ENCODE data around the gene TMEM212. TPM values are rescaled to one million over a fixed set of nuclear protein-coding genes. Genes with fewer than 3 reads are reported as not detected.

Gene TMEM212
- total RNA-seq, 1 experiment from 2014 or later = not detected

- no peak overlapping the region for H3K4me3 ChIP-seq
- no peak overlapping the region for H3K27ac ChIP-seq
- no peak overlapping the region for H3K4me2 ChIP-seq
- no peak overlapping the region for H2AFZ ChIP-seq
- no peaks in the 10 kb centered on the region for H3K9me3 ChIP-seq (ENCODE audit: insufficient read depth, low read depth)
- DNase-seq = no peak
- no peaks in the 10 kb centered on the region for H3K79me2 ChIP-seq (ENCODE audit: low read depth)
- ChIA-PET POLR2A (ENCODE audit: unreplicated experiment) (no interaction called here), CTCF (no interaction called here)
- BruUV-seq (replicated peaks) = no TSS peak
- H3K4me1 ChIP-seq (replicated peaks; ENCODE audit: insufficient read depth) = no peaks in the 10 kb centered on the region
- intact Hi-C loops (cut with micrococcal nuclease; ENCODE audit: unreplicated experiment) = no loop called here
- no peaks in the 10 kb centered on the region for H3K27me3 ChIP-seq (ENCODE audit: insufficient read depth, low read depth)
- no peak for TF ChIP-seq CTCF (conservative IDR thresholded peaks at IDR 0.05)
- no peak for TF ChIP-seq EZH2 (IDR thresholded peaks at IDR 0.05; ENCODE audit: low read depth)
- H3F3A ChIP-seq (ENCODE audit: insufficient read depth, low read depth) = no peaks in the 10 kb centered on the region; the same call in 1 of the 2 replicates
- no peaks in the 10 kb centered on the region for H3K9me2 ChIP-seq (ENCODE audit: insufficient read depth)
- no peaks in the 10 kb centered on the region for H3K36me3 ChIP-seq (ENCODE audit: low read depth)
- no peaks in the 10 kb centered on the region for H4K20me1 ChIP-seq (ENCODE audit: insufficient read depth)
These were observed 38.1 kb downstream of the TMEM212 start for GRCh38 chr3:171881251-171881650.

- no peaks in the 10 kb centered on the region for H4K20me1 ChIP-seq (ENCODE audit: insufficient read depth)
- no peaks in the 10 kb centered on the region for H3K36me3 ChIP-seq (ENCODE audit: low read depth)
- ChIA-PET CTCF (no interaction called here), POLR2A (ENCODE audit: unreplicated experiment) (no interaction called here)
- no peaks in the 10 kb centered on the region for H3K27me3 ChIP-seq (ENCODE audit: insufficient read depth, low read depth)
- no peaks in the 10 kb centered on the region; the same call in 1 of the 2 replicates for H3F3A ChIP-seq (ENCODE audit: insufficient read depth, low read depth)
- no peak overlapping the region for H3K4me2 ChIP-seq
- intact Hi-C loops (cut with micrococcal nuclease; ENCODE audit: unreplicated experiment) = no loop called here
- no peaks in the 10 kb centered on the region for H3K79me2 ChIP-seq (ENCODE audit: low read depth)
- TF ChIP-seq EZH2 (IDR thresholded peaks at IDR 0.05; ENCODE audit: low read depth) = no peak
- no peak for TF ChIP-seq CTCF (conservative IDR thresholded peaks at IDR 0.05)
- no peaks in the 10 kb centered on the region for H3K4me1 ChIP-seq (replicated peaks; ENCODE audit: insufficient read depth)
- H3K9me2 ChIP-seq (ENCODE audit: insufficient read depth) = no peaks in the 10 kb centered on the region
- no peak overlapping the region for H2AFZ ChIP-seq
- no peak overlapping the region for H3K27ac ChIP-seq
- H3K9me3 ChIP-seq (ENCODE audit: insufficient read depth, low read depth) = peaks cover 3% of the 10 kb centered on the region; the same call in 1 of the 2 replicates
- no peak overlapping the region for H3K4me3 ChIP-seq
- no TSS peak for BruUV-seq (replicated peaks)
- DNase-seq = no peak
These were observed 40.2 kb downstream of the TMEM212 start for GRCh38 chr3:171883257-171883892.

GRCh38 chr3:171883893-171884279 is 40.7 kb downstream of the TMEM212 start:
- H3K9me2 ChIP-seq (ENCODE audit: insufficient read depth) = no peaks in the 10 kb centered on the region
- no peak overlapping the region for H2AFZ ChIP-seq
- CTCF ChIA-PET = no interaction called here
- H3F3A ChIP-seq (ENCODE audit: insufficient read depth, low read depth) = no peaks in the 10 kb centered on the region; the same call in 1 of the 2 replicates
- peaks cover 3% of the 10 kb centered on the region; the same call in 1 of the 2 replicates for H3K9me3 ChIP-seq (ENCODE audit: insufficient read depth, low read depth)
- H3K79me2 ChIP-seq (ENCODE audit: low read depth) = no peaks in the 10 kb centered on the region
- POLR2A ChIA-PET (ENCODE audit: unreplicated experiment) = no interaction called here
- no TSS peak for BruUV-seq (replicated peaks)
- H3K4me1 ChIP-seq (replicated peaks; ENCODE audit: insufficient read depth) = no peaks in the 10 kb centered on the region
- intact Hi-C loops (cut with micrococcal nuclease; ENCODE audit: unreplicated experiment) = no loop called here
- no peak for DNase-seq
- H3K4me2 ChIP-seq = no peak overlapping the region
- no peaks in the 10 kb centered on the region for H3K36me3 ChIP-seq (ENCODE audit: low read depth)
- H3K27me3 ChIP-seq (ENCODE audit: insufficient read depth, low read depth) = no peaks in the 10 kb centered on the region
- H4K20me1 ChIP-seq (ENCODE audit: insufficient read depth) = no peaks in the 10 kb centered on the region
- H3K4me3 ChIP-seq = no peak overlapping the region
- H3K27ac ChIP-seq = no peak overlapping the region
- no peak for TF ChIP-seq CTCF (conservative IDR thresholded peaks at IDR 0.05)
- TF ChIP-seq EZH2 (IDR thresholded peaks at IDR 0.05; ENCODE audit: low read depth) = no peak

Measured in PC-9 (cell line).